Ammon's horn (tissue), 1 donor: ENCODE data around the gene LRRC27.
"Not testable (repeated sequence)": the region's sequence is repeated elsewhere in the genome, so short reads cannot be mapped to it uniquely, and the experiment has no call there.

Experiments used
- DNase-seq: peaks from one replicate; pipeline ENCODE4 v3.0.0-alpha.2; 2016; ENCODE audit warnings: low spot score

The LRRC27 gene

GRCh38 chr10:132374612-132375011 is 42.6 kb downstream of the LRRC27 start:
- no peak for DNase-seq

- no peak for DNase-seq
Measured at GRCh38 chr10:132375116-132375794, 43.3 kb downstream of the LRRC27 start.

- DNase-seq = no peak
Measured at GRCh38 chr10:132375795-132376297, 43.9 kb downstream of the LRRC27 start.

GRCh38 chr10:132376394-132376851 is 44.4 kb downstream of the LRRC27 start:
- no peak for DNase-seq

- DNase-seq = no peak
Measured at GRCh38 chr10:132377326-132377725, 45.3 kb downstream of the LRRC27 start.

GRCh38 chr10:132379026-132379425 is 47.0 kb downstream of the LRRC27 start:
- DNase-seq = not testable (repeated sequence)

- not testable (repeated sequence) for DNase-seq
Measured at GRCh38 chr10:132380986-132381385, 49.0 kb downstream of the LRRC27 start.

GRCh38 chr10:132381741-132382140 is 49.7 kb downstream of the LRRC27 start:
- DNase-seq = no peak

- DNase-seq = no peak
Measured at GRCh38 chr10:132382231-132382922, 50.4 kb downstream of the LRRC27 start.

GRCh38 chr10:132383101-132383500 is 51.1 kb downstream of the LRRC27 start:
- no peak for DNase-seq

- no peak for DNase-seq
Measured at GRCh38 chr10:132383751-132384196, 51.8 kb downstream of the LRRC27 start.

GRCh38 chr10:132384618-132385388 is 52.8 kb downstream of the LRRC27 start:
- no peak for DNase-seq

- DNase-seq = no peak
Measured at GRCh38 chr10:132385389-132385667, 53.3 kb downstream of the LRRC27 start.

GRCh38 chr10:132385721-132386418 is 53.9 kb downstream of the LRRC27 start:
- no peak for DNase-seq

- no peak for DNase-seq
Measured at GRCh38 chr10:132386419-132386831, 54.4 kb downstream of the LRRC27 start.

GRCh38 chr10:132386896-132387295 is 54.9 kb downstream of the LRRC27 start:
- DNase-seq = not testable (repeated sequence)

GRCh38 chr10:132387764-132388210 is 55.8 kb downstream of the LRRC27 start:
- no peak for DNase-seq

- DNase-seq = no peak
Measured at GRCh38 chr10:132388891-132389432, 57.0 kb downstream of the LRRC27 start.

- no peak for DNase-seq
Measured at GRCh38 chr10:132389433-132390169, 57.6 kb downstream of the LRRC27 start.

- DNase-seq = no peak
Measured at GRCh38 chr10:132390170-132390920, 58.4 kb downstream of the LRRC27 start.
